ENCODE results near the gene HIBCH. TPM values are rescaled to one million over a fixed set of nuclear protein-coding genes. Genes with fewer than 3 reads are reported as not detected.

HIBCH gene
- total and polyA plus RNA-seq, 2 of the 13 experiments (the other 11 are each of a cell fraction or from before 2014, with no cell fraction given), result 18.8 to 49.5 TPM

DNA sequence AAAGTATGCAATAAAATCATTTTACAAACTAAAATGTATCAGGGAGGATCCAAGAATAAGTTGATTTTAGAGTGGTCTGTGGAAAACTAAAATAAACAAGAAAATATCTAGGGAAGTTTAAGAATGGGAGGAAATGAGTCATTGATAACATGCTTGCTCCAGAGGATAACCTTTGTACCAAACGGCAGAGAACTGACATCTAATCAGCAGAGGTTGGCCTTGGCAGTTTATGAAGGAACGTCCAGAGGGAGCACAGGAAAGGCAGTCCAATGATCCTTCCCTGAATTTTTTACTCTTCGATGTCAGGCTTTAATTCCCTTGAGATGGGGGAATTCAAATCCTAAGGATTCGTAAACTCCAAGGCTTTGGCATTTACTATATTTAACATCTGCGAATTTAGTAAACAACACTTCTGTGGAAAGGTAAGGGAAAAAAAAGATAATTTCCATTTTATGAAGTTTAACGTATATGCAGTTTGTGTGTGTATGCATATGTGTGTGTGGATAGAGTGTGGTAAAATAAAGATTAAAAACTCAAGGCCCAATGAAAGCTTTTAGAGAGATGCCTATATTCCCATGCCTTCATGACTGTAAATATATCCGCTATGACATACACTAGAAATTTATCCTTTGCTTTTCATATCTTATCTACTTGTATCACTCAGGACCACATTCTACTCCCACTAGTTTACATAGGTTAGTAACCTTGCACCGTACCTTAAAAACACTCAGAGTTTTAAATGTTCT is 15.0 kb upstream of the HIBCH start (continued):
- peak; percentile 55; the same call in 1 of the 2 replicates for TF ChIP-seq SP5 (CRISPR knock-in tag; IDR thresholded peaks at IDR 0.05; ENCODE audit: borderline replicate concordance, low read depth)
- TF ChIP-seq SOX6 (IDR thresholded peaks at IDR 0.05), result no peak
- peak; percentile 85 for TF ChIP-seq SOX6 (CRISPR knock-in tag; IDR thresholded peaks at IDR 0.05)
- TF ChIP-seq HDAC1 (CRISPR knock-in tag; IDR thresholded peaks at IDR 0.05), result no peak; the same call in 1 of the 2 replicates
- TF ChIP-seq, protein P1, sequence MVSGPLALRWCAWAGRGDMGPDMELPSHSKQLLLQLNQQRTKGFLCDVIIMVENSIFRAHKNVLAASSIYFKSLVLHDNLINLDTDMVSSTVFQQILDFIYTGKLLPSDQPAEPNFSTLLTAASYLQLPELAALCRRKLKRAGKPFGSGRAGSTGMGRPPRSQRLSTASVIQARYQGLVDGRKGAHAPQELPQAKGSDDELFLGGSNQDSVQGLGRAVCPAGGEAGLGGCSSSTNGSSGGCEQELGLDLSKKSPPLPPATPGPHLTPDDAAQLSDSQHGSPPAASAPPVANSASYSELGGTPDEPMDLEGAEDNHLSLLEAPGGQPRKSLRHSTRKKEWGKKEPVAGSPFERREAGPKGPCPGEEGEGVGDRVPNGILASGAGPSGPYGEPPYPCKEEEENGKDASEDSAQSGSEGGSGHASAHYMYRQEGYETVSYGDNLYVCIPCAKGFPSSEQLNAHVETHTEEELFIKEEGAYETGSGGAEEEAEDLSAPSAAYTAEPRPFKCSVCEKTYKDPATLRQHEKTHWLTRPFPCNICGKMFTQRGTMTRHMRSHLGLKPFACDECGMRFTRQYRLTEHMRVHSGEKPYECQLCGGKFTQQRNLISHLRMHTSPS (CRISPR knock-in tag; IDR thresholded peaks at IDR 0.05; ENCODE audit: low read depth), result no peak
- TF ChIP-seq PAWR (CRISPR knock-in tag; IDR thresholded peaks at IDR 0.05; ENCODE audit: borderline replicate concordance), result no peak
- TF ChIP-seq, protein P2, sequence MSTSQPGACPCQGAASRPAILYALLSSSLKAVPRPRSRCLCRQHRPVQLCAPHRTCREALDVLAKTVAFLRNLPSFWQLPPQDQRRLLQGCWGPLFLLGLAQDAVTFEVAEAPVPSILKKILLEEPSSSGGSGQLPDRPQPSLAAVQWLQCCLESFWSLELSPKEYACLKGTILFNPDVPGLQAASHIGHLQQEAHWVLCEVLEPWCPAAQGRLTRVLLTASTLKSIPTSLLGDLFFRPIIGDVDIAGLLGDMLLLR (CRISPR knock-in tag; IDR thresholded peaks at IDR 0.05), result no peak
- no peak for TF ChIP-seq JDP2 (CRISPR knock-in tag; IDR thresholded peaks at IDR 0.05; ENCODE audit: borderline replicate concordance)
- no peak for TF ChIP-seq KLF9 (CRISPR knock-in tag; IDR thresholded peaks at IDR 0.05; ENCODE audit: low read depth)
- TF ChIP-seq, protein P3, sequence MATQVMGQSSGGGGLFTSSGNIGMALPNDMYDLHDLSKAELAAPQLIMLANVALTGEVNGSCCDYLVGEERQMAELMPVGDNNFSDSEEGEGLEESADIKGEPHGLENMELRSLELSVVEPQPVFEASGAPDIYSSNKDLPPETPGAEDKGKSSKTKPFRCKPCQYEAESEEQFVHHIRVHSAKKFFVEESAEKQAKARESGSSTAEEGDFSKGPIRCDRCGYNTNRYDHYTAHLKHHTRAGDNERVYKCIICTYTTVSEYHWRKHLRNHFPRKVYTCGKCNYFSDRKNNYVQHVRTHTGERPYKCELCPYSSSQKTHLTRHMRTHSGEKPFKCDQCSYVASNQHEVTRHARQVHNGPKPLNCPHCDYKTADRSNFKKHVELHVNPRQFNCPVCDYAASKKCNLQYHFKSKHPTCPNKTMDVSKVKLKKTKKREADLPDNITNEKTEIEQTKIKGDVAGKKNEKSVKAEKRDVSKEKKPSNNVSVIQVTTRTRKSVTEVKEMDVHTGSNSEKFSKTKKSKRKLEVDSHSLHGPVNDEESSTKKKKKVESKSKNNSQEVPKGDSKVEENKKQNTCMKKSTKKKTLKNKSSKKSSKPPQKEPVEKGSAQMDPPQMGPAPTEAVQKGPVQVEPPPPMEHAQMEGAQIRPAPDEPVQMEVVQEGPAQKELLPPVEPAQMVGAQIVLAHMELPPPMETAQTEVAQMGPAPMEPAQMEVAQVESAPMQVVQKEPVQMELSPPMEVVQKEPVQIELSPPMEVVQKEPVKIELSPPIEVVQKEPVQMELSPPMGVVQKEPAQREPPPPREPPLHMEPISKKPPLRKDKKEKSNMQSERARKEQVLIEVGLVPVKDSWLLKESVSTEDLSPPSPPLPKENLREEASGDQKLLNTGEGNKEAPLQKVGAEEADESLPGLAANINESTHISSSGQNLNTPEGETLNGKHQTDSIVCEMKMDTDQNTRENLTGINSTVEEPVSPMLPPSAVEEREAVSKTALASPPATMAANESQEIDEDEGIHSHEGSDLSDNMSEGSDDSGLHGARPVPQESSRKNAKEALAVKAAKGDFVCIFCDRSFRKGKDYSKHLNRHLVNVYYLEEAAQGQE (IDR thresholded peaks at IDR 0.05; ENCODE audit: borderline replicate concordance in 1 of 2, low read depth in 1 of 2, low read length in 2 of 2), result peak in 1 of 2 experiments; percentile 63; a peak in 1 of 4 replicates
- peak; percentile 84 for TF ChIP-seq ZSCAN9 (CRISPR knock-in tag; IDR thresholded peaks at IDR 0.05; ENCODE audit: borderline replicate concordance)
- TF ChIP-seq ZNF644 (CRISPR knock-in tag; IDR thresholded peaks at IDR 0.05; ENCODE audit: low read depth), result peak; percentile 87
- no peak for TF ChIP-seq EED (CRISPR knock-in tag; IDR thresholded peaks at IDR 0.05)
- TF ChIP-seq, protein P4, sequence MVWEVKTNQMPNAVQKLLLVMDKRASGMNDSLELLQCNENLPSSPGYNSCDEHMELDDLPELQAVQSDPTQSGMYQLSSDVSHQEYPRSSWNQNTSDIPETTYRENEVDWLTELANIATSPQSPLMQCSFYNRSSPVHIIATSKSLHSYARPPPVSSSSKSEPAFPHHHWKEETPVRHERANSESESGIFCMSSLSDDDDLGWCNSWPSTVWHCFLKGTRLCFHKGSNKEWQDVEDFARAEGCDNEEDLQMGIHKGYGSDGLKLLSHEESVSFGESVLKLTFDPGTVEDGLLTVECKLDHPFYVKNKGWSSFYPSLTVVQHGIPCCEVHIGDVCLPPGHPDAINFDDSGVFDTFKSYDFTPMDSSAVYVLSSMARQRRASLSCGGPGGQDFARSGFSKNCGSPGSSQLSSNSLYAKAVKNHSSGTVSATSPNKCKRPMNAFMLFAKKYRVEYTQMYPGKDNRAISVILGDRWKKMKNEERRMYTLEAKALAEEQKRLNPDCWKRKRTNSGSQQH (CRISPR knock-in tag; IDR thresholded peaks at IDR 0.05; ENCODE audit: low read depth), result 0 out of 2 replicates have a peak, but pooled peaks have one; percentile 63
- TF ChIP-seq KLF11 (CRISPR knock-in tag; IDR thresholded peaks at IDR 0.05), result no peak; the same call in 1 of the 2 replicates
- no peak for TF ChIP-seq ZNF30 (CRISPR knock-in tag; IDR thresholded peaks at IDR 0.05)
- no peak for TF ChIP-seq REL (CRISPR knock-in tag; conservative IDR thresholded peaks at IDR 0.05)
- no peak for TF ChIP-seq ARID2 (CRISPR knock-in tag; IDR thresholded peaks at IDR 0.05; ENCODE audit: borderline replicate concordance)
- TF ChIP-seq, protein P5, sequence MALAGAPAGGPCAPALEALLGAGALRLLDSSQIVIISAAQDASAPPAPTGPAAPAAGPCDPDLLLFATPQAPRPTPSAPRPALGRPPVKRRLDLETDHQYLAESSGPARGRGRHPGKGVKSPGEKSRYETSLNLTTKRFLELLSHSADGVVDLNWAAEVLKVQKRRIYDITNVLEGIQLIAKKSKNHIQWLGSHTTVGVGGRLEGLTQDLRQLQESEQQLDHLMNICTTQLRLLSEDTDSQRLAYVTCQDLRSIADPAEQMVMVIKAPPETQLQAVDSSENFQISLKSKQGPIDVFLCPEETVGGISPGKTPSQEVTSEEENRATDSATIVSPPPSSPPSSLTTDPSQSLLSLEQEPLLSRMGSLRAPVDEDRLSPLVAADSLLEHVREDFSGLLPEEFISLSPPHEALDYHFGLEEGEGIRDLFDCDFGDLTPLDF (CRISPR knock-in tag; IDR thresholded peaks at IDR 0.05), result no peak
- no peak for TF ChIP-seq SKI (IDR thresholded peaks at IDR 0.05; ENCODE audit: partially characterized antibody)
- TF ChIP-seq ZNF556 (CRISPR knock-in tag; IDR thresholded peaks at IDR 0.05; ENCODE audit: borderline replicate concordance), result peak; percentile 59; the same call in 1 of the 2 replicates
